Testis (tissue), 2 donors: ENCODE data around the gene ZCCHC2.

ENCODE experiments used
- CTCF ChIP-seq, 3 experiments: fragments of 450-650 bp in 2 of 3; fragments of 200-600 bp in 1 of 3; sonication (generic) in 1 of 3; IDR thresholded peaks; one replicate each; pipeline ENCODE4 v1.5.1; 2016 to 2019; ENCODE audit warnings: antibody characterized with exemption in 3 of 3, mild to moderate bottlenecking in 2 of 3, moderate library complexity in 1 of 3
- POLR2A ChIP-seq: fragments of 450-650 bp; IDR thresholded peaks from one replicate; pipeline ENCODE4 v1.6.1; 2017; ENCODE audit warnings: antibody characterized with exemption, mild to moderate bottlenecking, moderate library complexity

- no peak for TF ChIP-seq CTCF (IDR thresholded peaks at IDR 0.05)
- no peak for TF ChIP-seq POLR2A
Observed at GRCh38 chr18:62610701-62611411, 88.0 kb downstream of the ZCCHC2 start.
